A549 (cell line): ENCODE data around the gene PTPRS. TPM values are rescaled to one million over a fixed set of nuclear protein-coding genes. Genes with fewer than 3 reads are reported as not detected.
"Not testable (repeated sequence)": the region's sequence is repeated elsewhere in the genome, so short reads cannot be mapped to it uniquely, and the experiment has no call there.

Experiments
- ATAC-seq, 2 experiments: fragments of 200-7000 bp in 1 of 2; fragments of >200 bp in 1 of 2; cut with Nextera tagmentation in 1 of 2; cut with Tn5 transposase in 1 of 2; 3 replicates each; pipeline versions ENCODE4 v1.8.0 to v1.9.1; 2018 to 2020; ENCODE audit warnings: mild to moderate bottlenecking in 1 of 2, moderate library complexity in 1 of 2
- CTCF ChIA-PET: fragments of 300-600 bp; sonication (Branson Sonifier 250); formaldehyde crosslinking; extraction: SDS; loops from one replicate; lab custom pipeline; 2021; ENCODE audit warnings: antibody characterized with exemption, inconsistent platforms; lab: Yijun Ruan, JAX
- POLR2A ChIA-PET: fragments of 350-600 bp; formaldehyde crosslinking; extraction: SDS; loops from one replicate; lab custom pipeline; 2021; ENCODE audit warnings: antibody characterized with exemption, inconsistent platforms; lab: Yijun Ruan, JAX
- DNase-seq, 2 experiments: peaks; one replicate each; pipeline versions ENCODE4 v3.0.0 to v3.0.0-alpha.2; 2011 to 2016; ENCODE audit warnings: low read depth in 1 of 2, low spot score in 1 of 2
- FAIRE-seq: peaks from 2 replicates; lab custom pipeline; 2011; peaks lifted over from hg19 to GRCh38; lab: Jason Lieb, UNC
- H3K27ac ChIP-seq, 2 experiments: fragments of >200 bp; sonication (Bioruptor Twin); formaldehyde crosslinking; 3 replicates each; pipeline ENCODE4 v1.5.1; 2016 to 2017
- H3K4me1 ChIP-seq: fragments of >200 bp; sonication (Bioruptor Twin); formaldehyde crosslinking; 3 replicates; pipeline ENCODE4 v1.6.1; 2016
- H3K4me2 ChIP-seq: fragments of >200 bp; sonication (Bioruptor Twin); formaldehyde crosslinking; 3 replicates; pipeline ENCODE4 v1.6.1; 2016
- H3K4me3 ChIP-seq: fragments of >200 bp; sonication (Bioruptor Twin); formaldehyde crosslinking; 3 replicates; pipeline ENCODE4 v1.5.1; 2016
- H3K9me3 ChIP-seq: fragments of >200 bp; sonication (Bioruptor Twin); formaldehyde crosslinking; 3 replicates; pipeline ENCODE4 v1.6.1; 2016
- CBX8 ChIP-seq: fragments of 200-600 bp; sonication (generic); IDR thresholded peaks from 2 replicates; pipeline ENCODE4 v1.6.1; 2016
- CHD4 ChIP-seq: fragments of 200-600 bp; sonication (generic); IDR thresholded peaks from 2 replicates; pipeline ENCODE4 v1.6.1; 2016; ENCODE audit warnings: antibody characterized with exemption, mild to moderate bottlenecking, borderline replicate concordance
- FOSL2 ChIP-seq, 2 experiments: fragments of 450-650 bp in 1 of 2; fragments of >200 bp in 1 of 2; sonication (Bioruptor Twin) in 1 of 2; formaldehyde crosslinking; IDR thresholded peaks; 2 replicates each; pipeline versions ENCODE4 v1.5.0 to v1.6.1; 2016 to 2020; ENCODE audit warnings: mild to moderate bottlenecking in 1 of 2, moderate library complexity in 1 of 2
- HES2 ChIP-seq: fragments of >200 bp; sonication (Bioruptor Twin); formaldehyde crosslinking; IDR thresholded peaks from 2 replicates; pipeline ENCODE4 v1.6.1; 2016
- HMGXB4 ChIP-seq: fragments of 250-450 bp; sonication (Bioruptor Pico); IDR thresholded peaks from 2 replicates; pipeline ENCODE4 v1.5.0; 2021; ENCODE audit warnings: mild to moderate bottlenecking, moderate library complexity, borderline replicate concordance
- HOXA7 ChIP-seq: fragments of 250-450 bp; sonication (Bioruptor Pico); IDR thresholded peaks from 2 replicates; pipeline ENCODE4 v1.5.0; 2020; ENCODE audit warnings: mild to moderate bottlenecking, moderate library complexity
- KDM5A ChIP-seq: fragments of 200-600 bp; sonication (generic); IDR thresholded peaks from 2 replicates; pipeline ENCODE4 v1.6.1; 2016; ENCODE audit warnings: antibody characterized with exemption, mild to moderate bottlenecking
- MAX ChIP-seq: IDR thresholded peaks from 2 replicates; pipeline ENCODE4 v1.6.1; 2012
- NFE2L2 ChIP-seq: fragments of 150-350 bp; conservative IDR thresholded peaks from 2 replicates; pipeline ENCODE4 v1.6.1; 2014; ENCODE audit warnings: low read length
- NR3C1 ChIP-seq: fragments of >200 bp; sonication (Bioruptor Twin); formaldehyde crosslinking; IDR thresholded peaks from 3 replicates; pipeline ENCODE4 v1.6.1; 2017
- POLR2AphosphoS2 ChIP-seq: conservative IDR thresholded peaks from 2 replicates; pipeline ENCODE4 v1.6.1; 2012; ENCODE audit warnings: low read length, improper control_type of control experiment, inconsistent platforms
- RCOR1 ChIP-seq: fragments of 150-350 bp; IDR thresholded peaks from 2 replicates; pipeline ENCODE4 v1.6.1; 2014; ENCODE audit warnings: antibody characterized with exemption, low read length, low read depth
- SREBF2 ChIP-seq: fragments of 450-650 bp; IDR thresholded peaks from 2 replicates; pipeline ENCODE4 v1.6.1; 2014; ENCODE audit warnings: mild to moderate bottlenecking, moderate library complexity
- TP53 ChIP-seq: fragments of 250-450 bp; sonication (Bioruptor Pico); IDR thresholded peaks from 2 replicates; pipeline ENCODE4 v1.5.0; 2021; ENCODE audit warnings: mild to moderate bottlenecking, moderate library complexity
- ZC3H11A ChIP-seq: fragments of 450-650 bp; IDR thresholded peaks from 2 replicates; pipeline ENCODE4 v1.6.1; 2014; ENCODE audit warnings: antibody characterized with exemption, mild to moderate bottlenecking
- ZFP36 ChIP-seq: fragments of 450-650 bp; IDR thresholded peaks from 2 replicates; pipeline ENCODE4 v1.6.1; 2014; ENCODE audit warnings: borderline replicate concordance; ENCODE audit not compliant: partially characterized antibody
- ZNF302 ChIP-seq: fragments of 250-450 bp; sonication (Bioruptor Pico); IDR thresholded peaks from 2 replicates; pipeline ENCODE4 v1.9.0; 2021; ENCODE audit warnings: inconsistent platforms, mild to moderate bottlenecking, moderate library complexity
- ZSCAN20 ChIP-seq: fragments of 250-450 bp; sonication (Bioruptor Pico); IDR thresholded peaks from 2 replicates; pipeline ENCODE4 v1.8.0; 2022; ENCODE audit warnings: mild to moderate bottlenecking, moderate library complexity
- WGBS: methylation state at CpG from one replicate; pipeline ENCODE4 v1.1.6; 2017; ENCODE audit errors: missing lambda C conversion rate; 5-methylcytosine and 5-hydroxymethylcytosine counted together
- polyA plus RNA-seq, 4 experiments: library from polyadenylated mRNA; depleted of rRNA in 3 of 4; stranded (reverse); fragments of >200 nt; fragmentation: RNase III in 1 of 4; extraction: RNeasy Plus Mini Kit Qiagen cat#74134 plus additional on column Dnase treatment in 1 of 4; gene quantifications; 2 replicates in 3 of 4; 3 replicates in 1 of 4; pipeline ENCODE4 v1.2.3, GENCODE V29; 2011 to 2017
- TF ChIP-seq, protein P1 (sequence below): fragments of >200 bp; sonication (Bioruptor Twin); formaldehyde crosslinking; IDR thresholded peaks from 3 replicates; pipeline ENCODE4 v1.5.1; 2016

The PTPRS gene
- polyA plus RNA-seq, 2 of the 4 experiments (the other 2 are of a cell fraction), result 22.3 to 44.7 TPM

DNA sequence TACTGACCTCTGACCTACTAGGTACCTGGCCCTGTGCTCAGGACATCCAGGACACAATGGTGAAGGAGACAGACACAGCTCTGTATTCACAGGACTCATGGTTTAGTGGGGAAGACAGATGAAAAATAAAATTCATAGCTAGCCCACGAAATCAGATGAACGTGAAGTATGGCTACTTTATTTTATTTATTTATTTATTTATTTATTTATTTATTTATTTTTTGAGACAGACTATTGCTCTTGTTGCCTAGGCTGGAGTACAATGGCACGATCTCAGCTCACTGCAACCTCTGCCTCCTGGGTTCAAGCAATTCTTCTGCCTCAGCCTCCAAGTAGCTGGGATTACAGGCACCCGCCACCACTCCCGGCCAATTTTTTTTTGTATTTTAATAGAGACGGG lies 40.6 kb upstream of the PTPRS start:
- DNase-seq, H3K4me1 ChIP-seq, POLR2A ChIA-PET, CTCF ChIA-PET, H3K27ac ChIP-seq, H3K4me2 ChIP-seq, ATAC-seq, H3K4me3 ChIP-seq, FAIRE-seq: not testable (repeated sequence)
- H3K9me3 ChIP-seq, result peaks cover 11% of the 10 kb centered on the region; the same call in 2 of the 3 replicates
- 45% methylated on average over 6 of the region's 6 CpGs for WGBS

DNA sequence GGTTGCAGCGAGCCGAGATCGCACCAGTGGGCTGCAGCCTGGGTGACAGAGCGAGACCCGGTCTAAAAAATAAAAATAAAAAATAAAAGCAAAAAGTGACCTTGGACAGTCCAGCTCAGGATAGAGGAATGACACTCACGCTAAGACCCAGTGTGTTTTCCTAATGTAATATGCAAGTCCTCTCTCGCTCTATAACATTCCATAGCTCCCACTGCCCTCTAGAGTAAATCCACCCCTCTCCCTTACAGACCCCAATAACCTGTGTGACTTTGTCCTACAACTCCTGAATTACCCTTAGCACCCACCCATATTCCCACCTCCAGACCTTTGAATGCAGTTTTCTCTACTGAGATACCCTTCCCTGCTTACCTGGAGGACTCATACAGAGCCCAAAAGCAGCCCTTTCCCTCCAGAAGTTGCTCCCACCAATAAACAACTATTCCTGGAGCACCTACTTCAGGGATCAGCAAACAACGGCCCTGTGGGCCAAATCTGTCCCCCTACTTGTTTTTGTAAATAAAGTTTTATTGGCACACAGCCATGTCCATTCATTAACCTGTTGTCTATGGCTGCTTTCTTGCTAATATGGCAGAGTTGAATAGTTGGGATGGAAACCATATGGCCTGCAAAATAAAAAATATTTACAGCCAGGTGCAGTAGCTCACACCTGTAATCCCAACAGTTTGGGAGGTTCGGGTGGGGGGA lies 39.8 kb upstream of the PTPRS start:
- Histone ChIP-seq H3K4me3 (no peak overlapping the region), H3K9me3 (peaks cover 11% of the 10 kb centered on the region; the same call in 2 of the 3 replicates), H3K27ac (no peak overlapping the region), H3K4me2 (no peak overlapping the region), H3K4me1 (no peaks in the 10 kb centered on the region)
- peak; percentile 13 for TF ChIP-seq ZFP36
- TF ChIP-seq FOSL2 (IDR thresholded peaks at IDR 0.05), result no peak
- TF ChIP-seq FOSL2 (CRISPR knock-in tag; IDR thresholded peaks at IDR 0.05), result no peak
- POLR2A ChIA-PET, result no interaction called here
- CTCF ChIA-PET, result no interaction called here
- DNase-seq (no peak), ATAC-seq (no peak), FAIRE-seq (no peak)
- WGBS, result 31% methylated on average over 9 of the region's 9 CpGs

- 79% methylated on average over 4 of the region's 4 CpGs for WGBS
- peaks cover 5% of the 10 kb centered on the region; the same call in 2 of the 3 replicates for H3K9me3 ChIP-seq
- no peak overlapping the region for H3K4me2 ChIP-seq
- DNase-seq (no peak), ATAC-seq (no peak), FAIRE-seq (no peak)
- TF ChIP-seq NR3C1 (no peak), TP53 (CRISPR knock-in tag) (no peak), MAX (no peak), CHD4 (no peak), ZC3H11A (no peak)
- H3K4me1 ChIP-seq, result no peaks in the 10 kb centered on the region
- CTCF ChIA-PET, result interaction anchor here (0.6 to 1.8 kb wide), 9 partner anchors 9 to 961 kb away, joined by 3 to 5 read pairs (median 4); no protein-coding TSS in a partner anchor
- no peak overlapping the region for H3K4me3 ChIP-seq
- POLR2A ChIA-PET, result no interaction called here
- no peak overlapping the region for H3K27ac ChIP-seq
These were observed 36.3 kb upstream of the PTPRS start for GRCh38 chr19:5376928-5377327.

DNA sequence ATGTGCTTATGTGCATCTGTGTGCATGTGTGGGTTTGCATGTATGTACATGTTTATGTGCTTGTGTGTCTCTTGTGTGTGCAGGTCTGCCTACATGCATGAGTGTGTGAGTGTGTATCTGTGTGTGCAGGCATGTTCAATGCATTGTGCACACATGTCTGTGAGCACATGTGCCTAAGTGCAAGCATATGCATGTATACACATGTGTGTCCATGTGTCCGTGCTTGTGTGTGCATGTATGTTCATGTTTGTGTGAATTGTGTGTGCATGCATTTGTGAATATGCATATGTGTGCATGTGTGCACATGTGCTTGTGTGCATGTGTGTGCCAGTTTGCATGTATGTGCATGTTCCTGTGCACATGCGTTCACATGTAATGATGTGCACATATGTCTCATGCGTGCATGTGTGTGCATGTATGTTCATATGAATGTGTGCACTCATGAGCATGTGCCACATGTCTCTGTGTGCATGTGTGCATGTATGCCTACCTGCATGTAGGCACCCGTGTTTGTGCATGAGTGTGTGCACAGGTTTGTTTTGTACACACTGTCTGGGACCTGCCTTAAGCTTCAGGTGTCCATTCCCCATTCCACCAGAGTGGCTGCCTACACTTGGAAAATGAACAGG lies 32.1 kb upstream of the PTPRS start:
- 32% methylated on average over 4 of the region's 4 CpGs for WGBS
- no peak overlapping the region for H3K27ac ChIP-seq
- ATAC-seq, result no peak
- H3K4me2 ChIP-seq, result no peak overlapping the region
- H3K4me1 ChIP-seq, result no peaks in the 10 kb centered on the region
- no peak for DNase-seq
- FAIRE-seq, result no peak
- no peak overlapping the region for H3K4me3 ChIP-seq
- POLR2A ChIA-PET, result no interaction called here
- TF ChIP-seq POLR2AphosphoS2, result no peak
- TF ChIP-seq, protein P1, sequence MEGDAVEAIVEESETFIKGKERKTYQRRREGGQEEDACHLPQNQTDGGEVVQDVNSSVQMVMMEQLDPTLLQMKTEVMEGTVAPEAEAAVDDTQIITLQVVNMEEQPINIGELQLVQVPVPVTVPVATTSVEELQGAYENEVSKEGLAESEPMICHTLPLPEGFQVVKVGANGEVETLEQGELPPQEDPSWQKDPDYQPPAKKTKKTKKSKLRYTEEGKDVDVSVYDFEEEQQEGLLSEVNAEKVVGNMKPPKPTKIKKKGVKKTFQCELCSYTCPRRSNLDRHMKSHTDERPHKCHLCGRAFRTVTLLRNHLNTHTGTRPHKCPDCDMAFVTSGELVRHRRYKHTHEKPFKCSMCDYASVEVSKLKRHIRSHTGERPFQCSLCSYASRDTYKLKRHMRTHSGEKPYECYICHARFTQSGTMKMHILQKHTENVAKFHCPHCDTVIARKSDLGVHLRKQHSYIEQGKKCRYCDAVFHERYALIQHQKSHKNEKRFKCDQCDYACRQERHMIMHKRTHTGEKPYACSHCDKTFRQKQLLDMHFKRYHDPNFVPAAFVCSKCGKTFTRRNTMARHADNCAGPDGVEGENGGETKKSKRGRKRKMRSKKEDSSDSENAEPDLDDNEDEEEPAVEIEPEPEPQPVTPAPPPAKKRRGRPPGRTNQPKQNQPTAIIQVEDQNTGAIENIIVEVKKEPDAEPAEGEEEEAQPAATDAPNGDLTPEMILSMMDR, result no peak
- no peak for TF ChIP-seq NR3C1
- no peak for TF ChIP-seq ZSCAN20
- no peak for TF ChIP-seq KDM5A
- no peaks in the 10 kb centered on the region for H3K9me3 ChIP-seq
- CTCF ChIA-PET, result no interaction called here

DNA sequence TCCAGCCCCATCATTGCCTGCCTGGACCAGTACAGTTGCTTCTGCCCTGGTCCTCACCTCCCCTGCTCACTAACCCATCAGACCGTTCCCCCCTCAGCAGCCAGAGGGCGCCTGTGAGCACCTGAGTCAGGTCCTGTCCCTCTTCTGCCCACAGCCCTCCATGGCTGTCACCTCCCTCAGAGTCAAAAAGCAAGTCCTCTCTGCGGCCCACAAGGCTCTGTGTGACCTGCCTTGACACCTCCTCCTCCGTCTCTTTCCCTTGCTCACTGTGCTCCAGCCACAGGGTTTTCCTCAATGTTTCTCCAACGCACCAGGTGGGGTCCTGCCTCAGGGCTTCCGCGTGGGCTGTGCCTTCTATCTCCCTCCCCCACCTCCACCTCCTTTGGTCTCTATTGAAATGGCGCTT lies 29.4 kb upstream of the PTPRS start:
- Histone ChIP-seq H3K27ac (no peak overlapping the region), H3K4me1 (no peaks in the 10 kb centered on the region), H3K9me3 (no peaks in the 10 kb centered on the region), H3K4me2 (peak overlapping the region; percentile 34; the same call in 1 of the 3 replicates), H3K4me3 (no peak overlapping the region)
- ATAC-seq, result peak; percentile 75 to 94; a peak in 5 of 6 replicates
- CTCF ChIA-PET, result no interaction called here
- POLR2A ChIA-PET, result no interaction called here
- peak; percentile 55 to 63 for DNase-seq
- WGBS, result 26% methylated on average over 8 of the region's 8 CpGs
- no peak for FAIRE-seq
- TF ChIP-seq, protein P1, result peak; percentile 41
- no peak for TF ChIP-seq ZNF302 (CRISPR knock-in tag)
- no peak for TF ChIP-seq HES2
- TF ChIP-seq NFE2L2, result no peak
- TF ChIP-seq CBX8, result no peak
- TF ChIP-seq NR3C1, result no peak
- TF ChIP-seq HMGXB4 (CRISPR knock-in tag), result no peak
- TF ChIP-seq RCOR1, result no peak
- TF ChIP-seq HOXA7 (CRISPR knock-in tag), result no peak
- no peak for TF ChIP-seq SREBF2
